ENCODE results near the gene HSPG2. TPM values are rescaled to one million over a fixed set of nuclear protein-coding genes. Genes with fewer than 3 reads are reported as not detected.

Gene HSPG2
- total RNA-seq, 1 donor: 265 TPM

DNA sequence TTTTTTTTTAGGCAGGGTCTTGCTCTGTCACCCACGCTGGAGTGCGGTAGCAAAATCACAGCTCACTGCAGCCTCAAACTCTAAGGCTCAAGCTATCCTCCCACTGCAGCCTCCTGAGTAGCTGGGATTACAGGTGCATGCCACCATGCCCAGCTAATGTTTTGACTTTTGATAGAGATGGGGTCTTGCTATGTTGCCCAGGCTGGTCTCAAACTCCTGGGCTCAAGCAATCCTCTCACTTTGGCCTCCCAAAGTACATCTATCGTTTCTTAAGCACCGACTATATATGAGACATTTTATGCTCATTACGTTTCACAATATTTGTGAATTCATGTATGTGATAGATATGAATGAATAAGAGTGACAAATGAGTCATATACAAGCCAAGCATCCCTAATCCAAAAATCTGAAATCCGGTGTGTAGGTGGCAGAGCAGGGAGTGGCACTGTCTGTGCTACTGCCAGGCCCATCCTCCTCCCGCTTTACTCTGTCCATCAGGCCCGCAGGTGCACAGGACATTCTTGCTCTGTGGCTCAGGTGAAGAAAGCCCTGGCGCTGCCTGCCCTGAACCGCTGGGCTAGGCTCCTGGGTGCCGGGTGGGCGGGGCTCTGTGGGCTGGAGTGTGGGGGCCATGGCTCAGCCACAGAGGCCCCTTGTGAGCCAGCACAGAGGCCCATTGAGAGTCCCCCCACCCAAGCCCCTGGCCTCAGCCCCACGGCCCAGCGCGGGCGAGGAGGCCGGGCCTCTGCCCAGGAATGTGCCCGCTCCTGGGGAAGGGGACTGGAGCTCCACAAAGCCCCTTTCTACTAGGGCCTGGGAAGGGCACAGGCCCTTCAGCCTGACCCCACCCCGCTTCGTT, 45.3 kb downstream of the HSPG2 start:
- Histone ChIP-seq H3K4me2 (ENCODE audit: insufficient read depth, low read length) (no peak overlapping the region), H3K9me3 (ENCODE audit: low read depth, low read length) (no peaks in the 10 kb centered on the region), H3K36me3 (ENCODE audit: insufficient read depth, low read length) (peaks cover 92% of the 10 kb centered on the region), H3K79me2 (ENCODE audit: insufficient read depth, low read length) (peaks cover 55% of the 10 kb centered on the region), H3K4me1 (ENCODE audit: insufficient read depth, low read length) (peaks cover 2% of the 10 kb centered on the region), H3K27me3 (ENCODE audit: insufficient read depth, low read length) (no peaks in the 10 kb centered on the region), H2AFZ (ENCODE audit: low read length) (no peak overlapping the region), H3K4me3 (ENCODE audit: insufficient read depth, low read length) (no peak overlapping the region), H3K27ac (ENCODE audit: low read depth, low read length) (no peak overlapping the region), H4K20me1 (ENCODE audit: insufficient read depth, low read length) (peaks cover 52% of the 10 kb centered on the region)
- TF ChIP-seq, protein P1, sequence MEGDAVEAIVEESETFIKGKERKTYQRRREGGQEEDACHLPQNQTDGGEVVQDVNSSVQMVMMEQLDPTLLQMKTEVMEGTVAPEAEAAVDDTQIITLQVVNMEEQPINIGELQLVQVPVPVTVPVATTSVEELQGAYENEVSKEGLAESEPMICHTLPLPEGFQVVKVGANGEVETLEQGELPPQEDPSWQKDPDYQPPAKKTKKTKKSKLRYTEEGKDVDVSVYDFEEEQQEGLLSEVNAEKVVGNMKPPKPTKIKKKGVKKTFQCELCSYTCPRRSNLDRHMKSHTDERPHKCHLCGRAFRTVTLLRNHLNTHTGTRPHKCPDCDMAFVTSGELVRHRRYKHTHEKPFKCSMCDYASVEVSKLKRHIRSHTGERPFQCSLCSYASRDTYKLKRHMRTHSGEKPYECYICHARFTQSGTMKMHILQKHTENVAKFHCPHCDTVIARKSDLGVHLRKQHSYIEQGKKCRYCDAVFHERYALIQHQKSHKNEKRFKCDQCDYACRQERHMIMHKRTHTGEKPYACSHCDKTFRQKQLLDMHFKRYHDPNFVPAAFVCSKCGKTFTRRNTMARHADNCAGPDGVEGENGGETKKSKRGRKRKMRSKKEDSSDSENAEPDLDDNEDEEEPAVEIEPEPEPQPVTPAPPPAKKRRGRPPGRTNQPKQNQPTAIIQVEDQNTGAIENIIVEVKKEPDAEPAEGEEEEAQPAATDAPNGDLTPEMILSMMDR (IDR thresholded peaks at IDR 0.05; ENCODE audit: extremely low read depth, low read depth, low read length): no peak
- DNase-seq (ENCODE audit: insufficient read length, low spot score, missing footprints): no peak

DNA sequence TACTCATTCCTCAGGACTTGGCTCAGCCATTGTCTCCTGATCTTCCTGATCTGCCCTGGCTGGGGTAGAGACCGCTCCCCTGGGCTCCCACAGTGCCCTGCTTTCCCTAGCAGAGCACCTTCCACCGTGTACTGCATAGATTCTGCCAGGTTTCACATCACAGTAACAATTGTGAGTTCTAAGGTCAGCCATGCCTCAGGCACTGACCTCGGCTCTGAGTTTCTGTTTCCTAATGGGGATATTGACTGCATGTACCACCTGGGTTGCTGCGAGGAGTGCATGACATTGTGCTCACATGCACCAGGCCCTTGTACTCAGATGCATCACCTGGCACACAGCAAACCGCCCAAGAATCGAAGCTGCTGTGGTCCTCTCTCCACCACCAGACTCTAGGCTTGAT, 46.0 kb downstream of the HSPG2 start:
- Histone ChIP-seq H2AFZ (ENCODE audit: low read length) (no peak overlapping the region), H3K36me3 (ENCODE audit: insufficient read depth, low read length) (peaks cover 91% of the 10 kb centered on the region)

DNA sequence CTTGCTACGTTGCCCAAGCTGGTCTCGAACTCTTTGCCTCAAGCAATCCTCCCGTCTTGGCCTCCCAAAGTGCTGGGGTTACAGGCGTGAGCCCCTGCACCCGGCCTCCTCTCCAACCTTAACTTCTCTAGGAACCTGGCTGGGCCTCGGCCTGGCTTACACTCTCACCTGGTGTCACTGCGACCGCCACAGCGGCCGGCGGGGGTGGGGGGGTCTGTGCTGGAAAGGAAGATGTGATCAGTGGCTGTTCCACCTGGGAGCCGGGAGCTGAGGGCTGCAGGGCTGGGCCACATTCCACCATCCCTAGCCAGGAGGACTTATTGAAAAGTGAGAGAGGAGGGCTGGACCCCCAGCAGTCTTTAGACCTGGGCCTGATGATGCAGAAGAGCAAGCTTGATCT, 48.6 kb downstream of the HSPG2 start:
- Histone ChIP-seq H3K27ac (ENCODE audit: low read depth, low read length) (no peak overlapping the region), H3K79me2 (ENCODE audit: insufficient read depth, low read length) (peaks cover 34% of the 10 kb centered on the region), H3K9me3 (ENCODE audit: low read depth, low read length) (no peaks in the 10 kb centered on the region), H3K27me3 (ENCODE audit: insufficient read depth, low read length) (no peaks in the 10 kb centered on the region), H3K36me3 (ENCODE audit: insufficient read depth, low read length) (peaks cover 93% of the 10 kb centered on the region), H3K4me1 (ENCODE audit: insufficient read depth, low read length) (no peaks in the 10 kb centered on the region), H3K4me2 (ENCODE audit: insufficient read depth, low read length) (no peak overlapping the region), H3K4me3 (ENCODE audit: insufficient read depth, low read length) (no peak overlapping the region), H4K20me1 (ENCODE audit: insufficient read depth, low read length) (peaks cover 41% of the 10 kb centered on the region), H2AFZ (ENCODE audit: low read length) (no peak overlapping the region)
- no peak for DNase-seq (ENCODE audit: insufficient read length, low spot score, missing footprints)
- TF ChIP-seq, protein P1 (IDR thresholded peaks at IDR 0.05; ENCODE audit: extremely low read depth, low read depth, low read length): no peak

More for the DNA sequence above, 46.0 kb downstream of the HSPG2 start:
- Histone ChIP-seq H3K27me3 (ENCODE audit: insufficient read depth, low read length) (no peaks in the 10 kb centered on the region), H3K4me3 (ENCODE audit: insufficient read depth, low read length) (no peak overlapping the region), H3K4me1 (ENCODE audit: insufficient read depth, low read length) (no peaks in the 10 kb centered on the region), H3K27ac (ENCODE audit: low read depth, low read length) (peak overlapping the region; percentile 12), H4K20me1 (ENCODE audit: insufficient read depth, low read length) (peaks cover 50% of the 10 kb centered on the region), H3K4me2 (ENCODE audit: insufficient read depth, low read length) (no peak overlapping the region), H3K9me3 (ENCODE audit: low read depth, low read length) (no peaks in the 10 kb centered on the region), H3K79me2 (ENCODE audit: insufficient read depth, low read length) (peaks cover 54% of the 10 kb centered on the region)
- TF ChIP-seq, protein P1 (IDR thresholded peaks at IDR 0.05; ENCODE audit: extremely low read depth, low read depth, low read length): no peak
- no peak for DNase-seq (ENCODE audit: insufficient read length, low spot score, missing footprints)

DNA sequence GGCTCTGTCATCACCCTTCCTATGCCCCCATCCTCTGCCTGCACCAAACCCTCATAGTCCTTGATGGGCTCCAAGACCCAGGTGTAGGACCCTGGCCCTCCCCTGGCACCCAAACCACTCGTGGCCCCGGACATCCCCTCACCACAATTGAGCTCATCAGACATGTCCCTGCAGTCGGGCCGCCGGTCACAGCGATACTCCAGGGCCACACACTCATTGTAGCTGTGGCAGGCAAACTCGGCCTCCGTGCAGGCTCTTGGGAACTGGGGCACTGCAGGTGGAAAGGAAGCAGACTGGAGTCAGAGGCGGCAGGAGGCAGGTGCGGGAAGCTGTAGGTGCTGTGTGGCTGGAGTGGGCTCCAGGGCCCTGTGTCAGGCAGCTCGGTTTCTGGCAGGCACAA, 49.3 kb downstream of the HSPG2 start:
- TF ChIP-seq, protein P1 (IDR thresholded peaks at IDR 0.05; ENCODE audit: extremely low read depth, low read depth, low read length): no peak
- no peaks in the 10 kb centered on the region for H3K4me1 ChIP-seq (ENCODE audit: insufficient read depth, low read length)
- no peaks in the 10 kb centered on the region for H3K27me3 ChIP-seq (ENCODE audit: insufficient read depth, low read length)
- no peak overlapping the region for H3K27ac ChIP-seq (ENCODE audit: low read depth, low read length)
- H4K20me1 ChIP-seq (ENCODE audit: insufficient read depth, low read length): peaks cover 46% of the 10 kb centered on the region
- no peak overlapping the region for H3K4me3 ChIP-seq (ENCODE audit: insufficient read depth, low read length)
- no peaks in the 10 kb centered on the region for H3K9me3 ChIP-seq (ENCODE audit: low read depth, low read length)
- no peak overlapping the region for H2AFZ ChIP-seq (ENCODE audit: low read length)
- peaks cover 34% of the 10 kb centered on the region for H3K79me2 ChIP-seq (ENCODE audit: insufficient read depth, low read length)
- H3K4me2 ChIP-seq (ENCODE audit: insufficient read depth, low read length): no peak overlapping the region
- no peak for DNase-seq (ENCODE audit: insufficient read length, low spot score, missing footprints)
- H3K36me3 ChIP-seq (ENCODE audit: insufficient read depth, low read length): peaks cover 93% of the 10 kb centered on the region
